ENCODE results near the gene KRTCAP2.
"Not testable (repeated sequence)": the region's sequence is repeated elsewhere in the genome, so short reads cannot be mapped to it uniquely, and the experiment has no call there.

Gene KRTCAP2

DNA sequence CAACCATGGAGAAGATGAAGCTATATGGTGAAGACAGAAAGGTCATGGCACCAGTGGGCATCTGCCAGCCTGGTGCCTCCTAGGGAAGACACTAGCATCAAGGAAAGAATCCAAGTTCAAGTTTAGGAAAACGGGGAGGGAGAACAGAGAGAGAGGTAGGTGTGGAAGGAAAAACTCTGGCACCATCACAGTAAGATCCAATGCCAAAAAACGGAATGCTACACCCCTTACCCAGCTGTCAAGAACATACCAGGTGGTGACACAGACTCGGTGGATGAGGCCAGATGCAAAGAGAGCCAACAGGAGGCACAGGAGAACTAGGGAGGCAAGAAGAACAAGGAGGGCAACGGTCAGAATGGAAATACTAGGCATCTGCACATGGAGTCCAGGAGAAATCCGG is 3.6 kb downstream of the KRTCAP2 start:
- Histone ChIP-seq H3K4me3 (ENCODE audit: low read depth, low read length) (no peak overlapping the region), H3K36me3 (no peaks in the 10 kb centered on the region), H3K4me1 (peaks cover 2% of the 10 kb centered on the region), H3K9me3 (no peaks in the 10 kb centered on the region), H3K27me3 (no peaks in the 10 kb centered on the region)
- DNase-seq = no peak
- TF ChIP-seq, protein P1, sequence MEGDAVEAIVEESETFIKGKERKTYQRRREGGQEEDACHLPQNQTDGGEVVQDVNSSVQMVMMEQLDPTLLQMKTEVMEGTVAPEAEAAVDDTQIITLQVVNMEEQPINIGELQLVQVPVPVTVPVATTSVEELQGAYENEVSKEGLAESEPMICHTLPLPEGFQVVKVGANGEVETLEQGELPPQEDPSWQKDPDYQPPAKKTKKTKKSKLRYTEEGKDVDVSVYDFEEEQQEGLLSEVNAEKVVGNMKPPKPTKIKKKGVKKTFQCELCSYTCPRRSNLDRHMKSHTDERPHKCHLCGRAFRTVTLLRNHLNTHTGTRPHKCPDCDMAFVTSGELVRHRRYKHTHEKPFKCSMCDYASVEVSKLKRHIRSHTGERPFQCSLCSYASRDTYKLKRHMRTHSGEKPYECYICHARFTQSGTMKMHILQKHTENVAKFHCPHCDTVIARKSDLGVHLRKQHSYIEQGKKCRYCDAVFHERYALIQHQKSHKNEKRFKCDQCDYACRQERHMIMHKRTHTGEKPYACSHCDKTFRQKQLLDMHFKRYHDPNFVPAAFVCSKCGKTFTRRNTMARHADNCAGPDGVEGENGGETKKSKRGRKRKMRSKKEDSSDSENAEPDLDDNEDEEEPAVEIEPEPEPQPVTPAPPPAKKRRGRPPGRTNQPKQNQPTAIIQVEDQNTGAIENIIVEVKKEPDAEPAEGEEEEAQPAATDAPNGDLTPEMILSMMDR (IDR thresholded peaks at IDR 0.05; ENCODE audit: low read depth, low read length) = no peak

DNA sequence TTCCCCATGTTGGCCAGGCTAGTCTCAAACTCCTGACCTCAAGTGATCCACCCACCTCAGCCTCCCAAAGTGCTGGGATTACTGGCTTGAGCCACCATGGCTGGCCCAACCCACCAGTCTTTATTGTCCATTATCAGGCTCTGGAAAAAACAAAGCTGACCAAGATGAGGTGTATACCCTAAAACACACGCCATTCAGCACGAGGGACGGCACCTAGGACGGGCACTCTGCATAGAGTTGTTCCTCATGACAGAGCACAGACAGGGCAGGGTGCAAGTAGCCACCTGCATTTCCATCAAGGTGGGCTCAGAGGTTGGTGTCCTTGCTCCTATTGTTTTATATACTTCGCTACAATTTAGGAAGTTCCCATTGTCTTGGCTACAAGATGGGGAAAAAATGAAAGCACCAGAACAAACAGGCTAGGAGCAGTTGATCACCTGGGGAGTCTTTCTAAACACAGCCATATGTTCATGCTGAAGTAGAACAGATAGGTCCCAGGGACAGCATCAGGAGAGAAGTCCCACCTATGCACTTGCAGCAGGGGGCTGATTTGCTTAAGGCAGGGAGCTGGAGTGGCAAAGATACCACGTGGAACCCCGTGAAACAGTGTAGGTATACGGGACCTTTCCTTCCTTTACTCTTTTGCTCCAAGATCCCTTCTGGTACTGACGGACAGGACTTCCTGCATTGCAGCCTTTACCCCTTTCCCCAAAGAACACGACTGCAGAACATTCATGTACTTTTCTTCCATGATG is 4.5 kb downstream of the KRTCAP2 start:
- H3K36me3 ChIP-seq = no peaks in the 10 kb centered on the region
- H3K9me3 ChIP-seq = no peaks in the 10 kb centered on the region
- TF ChIP-seq, protein P1 (IDR thresholded peaks at IDR 0.05; ENCODE audit: low read depth, low read length) = no peak
- DNase-seq = no peak
- no peaks in the 10 kb centered on the region for H3K27me3 ChIP-seq
- H3K4me1 ChIP-seq = peaks cover 2% of the 10 kb centered on the region
- H3K4me3 ChIP-seq (ENCODE audit: low read depth, low read length) = no peak overlapping the region

GRCh38 chr1:155168105-155168445 is 5.0 kb downstream of the KRTCAP2 start:
- not testable (repeated sequence) for H3K36me3 ChIP-seq; H3K9me3 ChIP-seq; H3K4me1 ChIP-seq; H3K27me3 ChIP-seq; H3K4me3 ChIP-seq (ENCODE audit: low read depth, low read length); DNase-seq

GRCh38 chr1:155167166-155168104 is 5.7 kb downstream of the KRTCAP2 start:
- peaks cover 2% of the 10 kb centered on the region for H3K4me1 ChIP-seq
- peak overlapping the region; percentile 42 for H3K4me3 ChIP-seq (ENCODE audit: low read depth, low read length)
- DNase-seq = peak; percentile 92

GRCh38 chr1:155166471-155167165 is 6.5 kb downstream of the KRTCAP2 start:
- TF ChIP-seq, protein P1 (IDR thresholded peaks at IDR 0.05; ENCODE audit: low read depth, low read length) = no peak
- no peaks in the 10 kb centered on the region for H3K9me3 ChIP-seq
- H3K4me3 ChIP-seq (ENCODE audit: low read depth, low read length) = peak overlapping the region; percentile 42
- H3K4me1 ChIP-seq = peaks cover 2% of the 10 kb centered on the region
- DNase-seq = peak; percentile 61
- no peaks in the 10 kb centered on the region for H3K36me3 ChIP-seq
- no peaks in the 10 kb centered on the region for H3K27me3 ChIP-seq

More at GRCh38 chr1:155167166-155168104, 5.7 kb downstream of the KRTCAP2 start:
- TF ChIP-seq, protein P1 (IDR thresholded peaks at IDR 0.05; ENCODE audit: low read depth, low read length) = peak; percentile 95
- H3K36me3 ChIP-seq = no peaks in the 10 kb centered on the region
- H3K9me3 ChIP-seq = no peaks in the 10 kb centered on the region
- H3K27me3 ChIP-seq = no peaks in the 10 kb centered on the region

- peaks cover 2% of the 10 kb centered on the region for H3K4me1 ChIP-seq
- no peaks in the 10 kb centered on the region for H3K9me3 ChIP-seq
- no peak for DNase-seq
- no peaks in the 10 kb centered on the region for H3K27me3 ChIP-seq
- TF ChIP-seq, protein P1 (IDR thresholded peaks at IDR 0.05; ENCODE audit: low read depth, low read length) = no peak
- no peaks in the 10 kb centered on the region for H3K36me3 ChIP-seq
- H3K4me3 ChIP-seq (ENCODE audit: low read depth, low read length) = peak overlapping the region; percentile 42
Measured at GRCh38 chr1:155166051-155166470, 7.0 kb downstream of the KRTCAP2 start.

DNA sequence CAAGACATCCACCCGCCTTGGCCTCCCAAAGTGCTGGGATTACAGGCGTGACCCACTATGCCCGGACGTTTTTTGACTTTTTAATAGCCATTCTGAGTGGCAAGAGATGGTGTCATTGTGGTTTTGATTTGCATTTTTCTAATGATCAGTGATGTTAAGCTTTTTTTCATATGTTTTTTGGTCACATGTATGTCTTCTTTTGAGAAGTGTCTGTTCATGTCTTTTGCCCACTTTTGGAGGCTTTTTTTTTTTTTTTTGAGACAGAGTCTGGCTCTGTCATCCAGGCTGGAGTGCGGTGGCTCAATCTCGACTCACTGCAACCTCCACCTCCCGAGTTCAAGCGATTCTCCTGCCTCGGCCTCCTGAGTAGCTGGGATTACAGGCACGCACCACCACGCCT is 8.5 kb downstream of the KRTCAP2 start:
- H3K4me3 ChIP-seq (ENCODE audit: low read depth, low read length); DNase-seq; H3K27me3 ChIP-seq; H3K9me3 ChIP-seq; H3K36me3 ChIP-seq; H3K4me1 ChIP-seq: not testable (repeated sequence)

GRCh38 chr1:155163785-155164184 is 9.3 kb downstream of the KRTCAP2 start:
- not testable (repeated sequence) for H3K27me3 ChIP-seq; H3K9me3 ChIP-seq; H3K4me3 ChIP-seq (ENCODE audit: low read depth, low read length); H3K36me3 ChIP-seq; DNase-seq; H3K4me1 ChIP-seq

GRCh38 chr1:155162631-155163030 is 10.5 kb downstream of the KRTCAP2 start:
- not testable (repeated sequence) for H3K9me3 ChIP-seq; H3K36me3 ChIP-seq; DNase-seq; H3K4me1 ChIP-seq; H3K27me3 ChIP-seq; H3K4me3 ChIP-seq (ENCODE audit: low read depth, low read length)

Data from BE2C (cell line).